K562 (cell line): ENCODE data around the gene HNRNPA3. TPM values are rescaled to one million over a fixed set of nuclear protein-coding genes. Genes with fewer than 3 reads are reported as not detected.

Source experiments
- ARID3A ChIP-seq: IDR thresholded peaks from 2 replicates; pipeline ENCODE4 v1.6.1; 2012; ENCODE audit warnings: low read depth, low read length, improper control_type of control experiment, borderline replicate concordance
- BRD4 ChIP-seq: fragments of 200-600 bp; sonication (generic); IDR thresholded peaks from 2 replicates; pipeline ENCODE4 v1.6.1; 2017; ENCODE audit warnings: inconsistent platforms
- CEBPG ChIP-seq, 3 experiments: fragments of 200-800 bp in 1 of 3; sonication (Bioruptor generic) in 1 of 3; sonication (generic) in 1 of 3; formaldehyde crosslinking in 1 of 3; IDR thresholded peaks in 2 of 3; conservative IDR thresholded peaks in 1 of 3; 2 replicates each; pipeline versions ENCODE4 v1.6.1 to v1.8.0; 2016 to 2022; ENCODE audit warnings: missing compliant biosample characterization in 2 of 3, missing genetic modification characterization in 2 of 3, mild to moderate bottlenecking in 1 of 3, missing genetic modification reagents in 1 of 3
- EP300 ChIP-seq: IDR thresholded peaks from 2 replicates; pipeline ENCODE4 v1.6.1; 2012; ENCODE audit warnings: low read length, improper control_type of control experiment
- JUN ChIP-seq, 2 experiments: sonication (generic) in 1 of 2; formaldehyde crosslinking in 1 of 2; IDR thresholded peaks; 2 replicates each; pipeline versions ENCODE4 v1.6.1 to v1.8.0; 2012 to 2022; ENCODE audit warnings: borderline replicate concordance in 2 of 2, mild to moderate bottlenecking in 2 of 2, improper control_type of control experiment in 1 of 2, low read depth in 1 of 2, low read length in 1 of 2, missing genetic modification reagents in 1 of 2
- MTA3 ChIP-seq: fragments of 450-650 bp; formaldehyde crosslinking; IDR thresholded peaks from 2 replicates; pipeline ENCODE4 v1.6.1; 2017; ENCODE audit warnings: mild to moderate bottlenecking, borderline replicate concordance
- NCOA4 ChIP-seq: fragments of 450-650 bp; IDR thresholded peaks from 2 replicates; pipeline ENCODE4 v1.6.1; 2018; ENCODE audit warnings: mild to moderate bottlenecking; ENCODE audit not compliant: partially characterized antibody
- POLR2G ChIP-seq: fragments of 200-400 bp; formaldehyde crosslinking; IDR thresholded peaks from 2 replicates; pipeline ENCODE4 v1.6.1; 2017; ENCODE audit warnings: low read depth, mild to moderate bottlenecking, antibody characterized with exemption, low read length, moderate library complexity
- PPARD ChIP-seq: fragments of 250-450 bp; sonication (Bioruptor Pico); IDR thresholded peaks from 2 replicates; pipeline ENCODE4 v1.8.0; 2022; ENCODE audit warnings: inconsistent platforms, mild to moderate bottlenecking, moderate library complexity
- PRDM10 ChIP-seq: fragments of 450-650 bp; IDR thresholded peaks from 2 replicates; pipeline ENCODE4 v1.6.1; 2018; ENCODE audit not compliant: partially characterized antibody
- PYGO2 ChIP-seq: fragments of 450-650 bp; IDR thresholded peaks from 2 replicates; pipeline ENCODE4 v1.6.1; 2016; ENCODE audit warnings: mild to moderate bottlenecking, missing genetic modification characterization, moderate library complexity, missing compliant biosample characterization
- RBM22 ChIP-seq: fragments of 200-400 bp; formaldehyde crosslinking; IDR thresholded peaks from 2 replicates; pipeline ENCODE4 v1.6.1; 2018; ENCODE audit warnings: low read length, low read depth; ENCODE audit not compliant: poor library complexity, severe bottlenecking
- ZBTB26 ChIP-seq: fragments of 450-650 bp; formaldehyde crosslinking; IDR thresholded peaks from 2 replicates; pipeline ENCODE4 v1.4.0; 2022; ENCODE audit warnings: missing genetic modification characterization
- ZC3H4 ChIP-seq: sonication (generic); formaldehyde crosslinking; IDR thresholded peaks from 2 replicates; pipeline ENCODE4 v1.9.0; 2021; ENCODE audit warnings: missing genetic modification reagents, borderline replicate concordance
- ZNF274 ChIP-seq: IDR thresholded peaks from 2 replicates; pipeline ENCODE4 v1.6.1; 2011; ENCODE audit warnings: low read depth, mild to moderate bottlenecking, low read length, moderate library complexity, borderline replicate concordance
- ZNF444 ChIP-seq: fragments of 250-450 bp; sonication (Bioruptor Pico); IDR thresholded peaks from 2 replicates; pipeline ENCODE4 v1.4.0; 2020; ENCODE audit warnings: mild to moderate bottlenecking, moderate library complexity
- ZNF449 ChIP-seq: fragments of 250-450 bp; sonication (Bioruptor Pico); IDR thresholded peaks from 2 replicates; pipeline ENCODE4 v1.8.0; 2022; ENCODE audit warnings: moderate library complexity, mild to moderate bottlenecking, inconsistent platforms
- polyA plus RNA-seq, 8 experiments: library from polyadenylated mRNA; depleted of rRNA in 4 of 8; stranded (reverse) in 5 of 8; unstranded in 3 of 8; fragments of >200 nt; fragmentation: Nextera tagmentation in 2 of 8; fragmentation: Illumina TruSeq in 1 of 8; extraction: Ambion mirVana in 2 of 8; extraction: Trizol in 1 of 8; gene quantifications; 2 replicates each; pipeline versions ENCODE4 v1.2.1 to v1.2.3, GENCODE V29; 2011 to 2014; ENCODE audit warnings: inconsistent platforms in 1 of 8, missing spikeins in 1 of 8
- total RNA-seq, 7 experiments: library from RNA; depleted of rRNA in 6 of 7; stranded (reverse); fragments of >200 nt in 6 of 7; fragmentation: Illumina TruSeq in 2 of 7; extraction: Trizol in 2 of 7; gene quantifications; 2 replicates each; pipeline versions ENCODE4 v1.2.1 to v1.2.3, GENCODE V29; 2011 to 2021; ENCODE audit warnings: low replicate concordance in 1 of 7

Gene HNRNPA3
- total and polyA plus RNA-seq, 9 of the 15 experiments (the other 6 are each of a cell fraction or from before 2014, with no cell fraction given) = 72.8 to 428 (median 192) TPM

- TF ChIP-seq ARID3A = peak; percentile 73; the same call in 1 of the 2 replicates
- TF ChIP-seq PYGO2 (tag) = no peak
- peak; percentile 85; the same call in 1 of the 2 replicates for TF ChIP-seq BRD4
- peak; percentile 69 for TF ChIP-seq PRDM10
- TF ChIP-seq RBM22 = peak; percentile 98
- TF ChIP-seq ZNF449 (CRISPR knock-in tag) = peak; percentile 52; the same call in 1 of the 2 replicates
- TF ChIP-seq ZNF444 (CRISPR knock-in tag) = no peak
- TF ChIP-seq ZNF274 = peak; percentile 50; the same call in 1 of the 2 replicates
- TF ChIP-seq MTA3 = peak; percentile 94
- peak; percentile 72; the same call in 1 of the 2 replicates for TF ChIP-seq ZC3H4
- TF ChIP-seq PPARD (CRISPR knock-in tag) = no peak
- TF ChIP-seq JUN (IDR thresholded peaks at IDR 0.05; ENCODE audit: borderline replicate concordance, low read depth, low read length) = peak; percentile 77; the same call in 1 of the 2 replicates
- no peak for TF ChIP-seq JUN (CRISPR knock-in tag; IDR thresholded peaks at IDR 0.05; ENCODE audit: borderline replicate concordance)
- no peak for TF ChIP-seq ZBTB26 (CRISPR knock-in tag)
- TF ChIP-seq POLR2G = peak; percentile 83
- peak; percentile 83 for TF ChIP-seq EP300
- TF ChIP-seq CEBPG (CRISPR knock-in tag; IDR thresholded peaks at IDR 0.05) = peak; percentile 100
- TF ChIP-seq CEBPG (tag; conservative IDR thresholded peaks at IDR 0.05 in 1 of 2, IDR thresholded peaks at IDR 0.05 in 1 of 2) = peak; percentile 100
- no peak for TF ChIP-seq NCOA4
These were observed 51.0 kb downstream of the HNRNPA3 start (continued) for GRCh38 chr2:177263451-177264208.
